Loucy (cell line): ENCODE data around the gene SMS.

Experiments used
- H2AFZ ChIP-seq: fragments of 200-600 bp; sonication (generic); 2 replicates; pipeline ENCODE4 v1.6.0; 2016; ENCODE audit warnings: antibody characterized with exemption, mild to moderate bottlenecking, low read length, moderate library complexity
- H3F3A ChIP-seq: fragments of 200-600 bp; 2 replicates; pipeline ENCODE4 v1.6.0; 2016; ENCODE audit warnings: antibody characterized with exemption, low read depth, mild to moderate bottlenecking
- H3K27me3 ChIP-seq: fragments of 200-600 bp; sonication (generic); 2 replicates; pipeline ENCODE4 v1.6.1; 2014; ENCODE audit warnings: low read length, mild to moderate bottlenecking; ENCODE audit not compliant: insufficient read depth, poor library complexity, severe bottlenecking
- H3K36me3 ChIP-seq: fragments of 200-600 bp; sonication (generic); 2 replicates; pipeline ENCODE4 v1.6.1; 2016; ENCODE audit warnings: low read length; ENCODE audit not compliant: insufficient read depth
- H3K4me1 ChIP-seq: fragments of 200-600 bp; sonication (generic); 2 replicates; pipeline ENCODE4 v1.5.1; 2014; ENCODE audit warnings: low read length, mild to moderate bottlenecking; ENCODE audit not compliant: insufficient read depth, poor library complexity, severe bottlenecking
- H3K4me2 ChIP-seq: fragments of 200-600 bp; sonication (generic); 2 replicates; pipeline ENCODE4 v1.6.0; 2014; ENCODE audit warnings: antibody characterized with exemption, low read length, low read depth, mild to moderate bottlenecking; ENCODE audit not compliant: poor library complexity, severe bottlenecking
- H3K4me3 ChIP-seq: fragments of 200-600 bp; sonication (generic); 2 replicates; pipeline ENCODE4 v1.5.1; 2014; ENCODE audit warnings: low read length, mild to moderate bottlenecking, mixed read lengths; ENCODE audit not compliant: poor library complexity, severe bottlenecking
- H3K79me2 ChIP-seq: fragments of 200-600 bp; sonication (generic); 2 replicates; pipeline ENCODE4 v1.6.1; 2014; ENCODE audit warnings: low read length; ENCODE audit not compliant: insufficient read depth
- H3K9ac ChIP-seq: fragments of 200-600 bp; sonication (generic); 2 replicates; pipeline ENCODE4 v1.6.0; 2014; ENCODE audit warnings: mild to moderate bottlenecking, low read depth, low read length, moderate library complexity; ENCODE audit not compliant: poor library complexity, severe bottlenecking
- H3K9me2 ChIP-seq: fragments of 200-600 bp; sonication (generic); replicated peaks from 2 replicates; pipeline ENCODE4 v1.6.1; 2016; ENCODE audit warnings: low read depth, low read length, mixed read lengths
- H3K9me3 ChIP-seq: fragments of 200-600 bp; sonication (generic); 2 replicates; pipeline ENCODE4 v1.6.1; 2014; ENCODE audit warnings: mild to moderate bottlenecking, antibody characterized with exemption, low read length, low read depth; ENCODE audit not compliant: insufficient read depth
- H4K20me1 ChIP-seq: fragments of 200-600 bp; sonication (generic); 2 replicates; pipeline ENCODE4 v1.6.0; 2014; ENCODE audit warnings: antibody characterized with exemption, low read length, mild to moderate bottlenecking; ENCODE audit not compliant: insufficient read depth, poor library complexity, severe bottlenecking
- CTCF ChIP-seq: fragments of 200-600 bp; sonication (generic); conservative IDR thresholded peaks from 2 replicates; pipeline ENCODE4 v1.5.1; 2014; ENCODE audit warnings: mild to moderate bottlenecking, antibody characterized with exemption, low read length
- EZH2phosphoT487 ChIP-seq: fragments of 200-600 bp; IDR thresholded peaks from 2 replicates; pipeline ENCODE4 v1.6.1; 2018; ENCODE audit warnings: antibody characterized with exemption, mild to moderate bottlenecking, moderate library complexity, borderline replicate concordance

The SMS gene

GRCh38 chrX:21991504-21991903 is 51.0 kb downstream of the SMS start:
- TF ChIP-seq EZH2phosphoT487 = no peak
- TF ChIP-seq CTCF = no peak
- no peaks in the 10 kb centered on the region for H3K9me2 ChIP-seq
- H3F3A ChIP-seq = no peaks in the 10 kb centered on the region
- H4K20me1 ChIP-seq = no peaks in the 10 kb centered on the region
- H3K9ac ChIP-seq = no peak overlapping the region
- no peaks in the 10 kb centered on the region for H3K79me2 ChIP-seq
- H3K36me3 ChIP-seq = peaks cover 23% of the 10 kb centered on the region; the same call in 1 of the 2 replicates
- H3K4me1 ChIP-seq = peaks cover 3% of the 10 kb centered on the region
- H3K9me3 ChIP-seq = no peaks in the 10 kb centered on the region
- H3K4me2 ChIP-seq = no peak overlapping the region
- no peak overlapping the region for H2AFZ ChIP-seq
- no peak overlapping the region for H3K4me3 ChIP-seq
- H3K27me3 ChIP-seq = no peaks in the 10 kb centered on the region

GRCh38 chrX:21993265-21993664 is 52.8 kb downstream of the SMS start:
- Histone ChIP-seq H3F3A (no peaks in the 10 kb centered on the region), H3K36me3 (peaks cover 15% of the 10 kb centered on the region; the same call in 1 of the 2 replicates), H3K9me2 (no peaks in the 10 kb centered on the region), H2AFZ (no peak overlapping the region), H3K4me2 (no peak overlapping the region), H3K79me2 (no peaks in the 10 kb centered on the region), H3K4me1 (peaks cover 5% of the 10 kb centered on the region), H3K4me3 (no peak overlapping the region), H3K9me3 (no peaks in the 10 kb centered on the region), H4K20me1 (no peaks in the 10 kb centered on the region), H3K9ac (no peak overlapping the region), H3K27me3 (no peaks in the 10 kb centered on the region)
- no peak for TF ChIP-seq EZH2phosphoT487
- TF ChIP-seq CTCF = no peak

- Histone ChIP-seq H3K9me3 (no peaks in the 10 kb centered on the region), H3K36me3 (peaks cover 7% of the 10 kb centered on the region; the same call in 1 of the 2 replicates), H4K20me1 (no peaks in the 10 kb centered on the region), H3K9me2 (no peaks in the 10 kb centered on the region), H3K27me3 (no peaks in the 10 kb centered on the region), H3K79me2 (no peaks in the 10 kb centered on the region), H3K4me3 (no peak overlapping the region), H2AFZ (no peak overlapping the region), H3F3A (no peaks in the 10 kb centered on the region), H3K4me2 (peak overlapping the region; percentile 18), H3K4me1 (peaks cover 5% of the 10 kb centered on the region), H3K9ac (no peak overlapping the region)
- no peak for TF ChIP-seq CTCF
- no peak for TF ChIP-seq EZH2phosphoT487
These were observed 56.5 kb downstream of the SMS start for GRCh38 chrX:21996872-21997455.
